KMS-11 (cell line): Measurements from ENCODE around the gene KRTAP10-3.

Source experiments
- H2AFZ ChIP-seq: fragments of 200-600 bp; sonication (generic); 2 replicates; pipeline ENCODE4 v1.6.1; 2016; ENCODE audit warnings: antibody characterized with exemption, mixed run types, low read depth
- H3K27ac ChIP-seq: fragments of 200-600 bp; sonication (generic); 2 replicates; pipeline ENCODE4 v1.6.1; 2016; ENCODE audit warnings: mild to moderate bottlenecking, mixed run types
- H3K27me3 ChIP-seq: fragments of 200-600 bp; sonication (generic); 2 replicates; pipeline ENCODE4 v1.6.1; 2017; ENCODE audit warnings: mild to moderate bottlenecking, low read depth, mixed run types, moderate library complexity; ENCODE audit not compliant: insufficient read depth
- H3K36me3 ChIP-seq: fragments of 200-600 bp; sonication (generic); 2 replicates; pipeline ENCODE4 v1.6.1; 2017; ENCODE audit warnings: mild to moderate bottlenecking, mixed run types; ENCODE audit not compliant: insufficient read depth
- H3K4me1 ChIP-seq: fragments of 200-600 bp; sonication (generic); 2 replicates; pipeline ENCODE4 v1.6.1; 2016; ENCODE audit warnings: mild to moderate bottlenecking, low read depth, mixed run types; ENCODE audit not compliant: poor library complexity, severe bottlenecking
- H3K4me2 ChIP-seq: fragments of 200-600 bp; sonication (generic); 2 replicates; pipeline ENCODE4 v1.7.0; 2016; ENCODE audit warnings: mild to moderate bottlenecking, mixed run types
- H3K4me3 ChIP-seq: fragments of 200-600 bp; sonication (generic); IDR thresholded peaks from 2 replicates; pipeline ENCODE4 v1.6.1; 2017; ENCODE audit warnings: low read depth, low read length, mixed read lengths; ENCODE audit not compliant: insufficient read depth
- H3K79me2 ChIP-seq: fragments of 200-600 bp; sonication (generic); 2 replicates; pipeline ENCODE4 v1.6.1; 2016; ENCODE audit warnings: low read depth, mixed run types; ENCODE audit not compliant: insufficient read depth
- H3K9ac ChIP-seq: fragments of 200-600 bp; sonication (generic); 2 replicates; pipeline ENCODE4 v1.6.1; 2016; ENCODE audit warnings: mild to moderate bottlenecking, mixed run types
- H4K20me1 ChIP-seq: fragments of 200-600 bp; sonication (generic); 2 replicates; pipeline ENCODE4 v1.6.1; 2016; ENCODE audit warnings: mild to moderate bottlenecking, mixed run types; ENCODE audit not compliant: insufficient read depth
- TF ChIP-seq, protein P1 (sequence below): fragments of 200-600 bp; sonication (generic); conservative IDR thresholded peaks from 2 replicates; pipeline ENCODE4 v1.6.1; 2017; ENCODE audit warnings: low read depth, mild to moderate bottlenecking, antibody characterized with exemption, low read length, moderate library complexity, mixed read lengths

Gene KRTAP10-3

DNA sequence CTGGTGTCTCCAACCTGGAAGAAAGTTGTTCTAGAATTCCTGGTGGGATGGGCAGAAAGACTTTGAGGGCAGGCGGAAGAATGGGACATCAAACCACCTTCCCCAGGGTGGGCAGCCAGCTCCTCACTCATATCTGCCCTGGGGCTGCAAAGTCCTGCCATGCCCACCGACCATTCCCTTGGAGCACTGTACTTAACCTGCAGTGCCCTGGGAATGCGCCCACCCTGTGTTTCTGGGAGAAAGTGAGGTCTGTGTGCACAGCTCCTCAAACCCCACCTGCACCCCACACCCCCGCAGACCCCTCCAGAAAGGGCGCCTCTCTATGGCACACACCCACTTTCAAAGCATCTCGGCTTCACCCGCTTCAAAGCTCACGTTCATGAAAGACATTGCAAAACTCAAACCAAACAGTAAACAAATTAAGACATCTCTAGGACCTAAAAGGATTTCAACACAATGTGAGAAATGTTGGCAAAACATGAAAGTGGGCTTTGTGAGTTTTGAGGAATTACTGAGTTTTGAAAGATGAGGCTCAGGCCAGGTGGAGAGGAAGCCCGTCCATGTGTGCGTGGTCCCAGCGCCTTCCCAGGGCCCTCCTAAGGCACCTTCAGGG, 43.7 kb downstream of the KRTAP10-3 start:
- H3K36me3 ChIP-seq: no peaks in the 10 kb centered on the region
- H3K27me3 ChIP-seq: peaks cover 78% of the 10 kb centered on the region
- no peak overlapping the region for H3K4me2 ChIP-seq
- H2AFZ ChIP-seq: no peak overlapping the region
- no peak overlapping the region for H3K27ac ChIP-seq
- no peaks in the 10 kb centered on the region for H4K20me1 ChIP-seq
- no peak overlapping the region for H3K4me3 ChIP-seq
- no peaks in the 10 kb centered on the region for H3K79me2 ChIP-seq
- H3K9ac ChIP-seq: no peak overlapping the region
- TF ChIP-seq, protein P1, sequence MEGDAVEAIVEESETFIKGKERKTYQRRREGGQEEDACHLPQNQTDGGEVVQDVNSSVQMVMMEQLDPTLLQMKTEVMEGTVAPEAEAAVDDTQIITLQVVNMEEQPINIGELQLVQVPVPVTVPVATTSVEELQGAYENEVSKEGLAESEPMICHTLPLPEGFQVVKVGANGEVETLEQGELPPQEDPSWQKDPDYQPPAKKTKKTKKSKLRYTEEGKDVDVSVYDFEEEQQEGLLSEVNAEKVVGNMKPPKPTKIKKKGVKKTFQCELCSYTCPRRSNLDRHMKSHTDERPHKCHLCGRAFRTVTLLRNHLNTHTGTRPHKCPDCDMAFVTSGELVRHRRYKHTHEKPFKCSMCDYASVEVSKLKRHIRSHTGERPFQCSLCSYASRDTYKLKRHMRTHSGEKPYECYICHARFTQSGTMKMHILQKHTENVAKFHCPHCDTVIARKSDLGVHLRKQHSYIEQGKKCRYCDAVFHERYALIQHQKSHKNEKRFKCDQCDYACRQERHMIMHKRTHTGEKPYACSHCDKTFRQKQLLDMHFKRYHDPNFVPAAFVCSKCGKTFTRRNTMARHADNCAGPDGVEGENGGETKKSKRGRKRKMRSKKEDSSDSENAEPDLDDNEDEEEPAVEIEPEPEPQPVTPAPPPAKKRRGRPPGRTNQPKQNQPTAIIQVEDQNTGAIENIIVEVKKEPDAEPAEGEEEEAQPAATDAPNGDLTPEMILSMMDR: no peak
- H3K4me1 ChIP-seq: no peaks in the 10 kb centered on the region

DNA sequence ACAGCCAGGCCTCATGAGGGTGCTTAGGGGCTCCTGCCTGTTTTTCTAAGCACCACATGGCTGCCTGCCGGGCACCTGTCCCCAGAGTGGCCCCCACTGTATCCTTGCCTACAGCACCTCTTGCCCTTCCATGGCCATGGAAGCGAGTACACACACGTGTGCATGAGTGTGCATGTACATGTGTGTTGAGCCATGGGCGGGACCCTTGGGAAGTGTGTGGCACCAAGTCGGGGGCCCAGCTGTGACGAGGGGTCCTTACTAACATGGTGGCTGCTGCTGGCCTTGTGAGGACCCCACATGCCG, 44.4 kb downstream of the KRTAP10-3 start:
- TF ChIP-seq, protein P1: no peak
- Histone ChIP-seq H3K79me2 (no peaks in the 10 kb centered on the region), H3K27me3 (peaks cover 72% of the 10 kb centered on the region), H3K27ac (no peak overlapping the region), H3K9ac (no peak overlapping the region), H3K4me2 (no peak overlapping the region), H3K4me1 (no peaks in the 10 kb centered on the region), H4K20me1 (no peaks in the 10 kb centered on the region), H3K4me3 (no peak overlapping the region), H3K36me3 (no peaks in the 10 kb centered on the region), H2AFZ (no peak overlapping the region)

DNA sequence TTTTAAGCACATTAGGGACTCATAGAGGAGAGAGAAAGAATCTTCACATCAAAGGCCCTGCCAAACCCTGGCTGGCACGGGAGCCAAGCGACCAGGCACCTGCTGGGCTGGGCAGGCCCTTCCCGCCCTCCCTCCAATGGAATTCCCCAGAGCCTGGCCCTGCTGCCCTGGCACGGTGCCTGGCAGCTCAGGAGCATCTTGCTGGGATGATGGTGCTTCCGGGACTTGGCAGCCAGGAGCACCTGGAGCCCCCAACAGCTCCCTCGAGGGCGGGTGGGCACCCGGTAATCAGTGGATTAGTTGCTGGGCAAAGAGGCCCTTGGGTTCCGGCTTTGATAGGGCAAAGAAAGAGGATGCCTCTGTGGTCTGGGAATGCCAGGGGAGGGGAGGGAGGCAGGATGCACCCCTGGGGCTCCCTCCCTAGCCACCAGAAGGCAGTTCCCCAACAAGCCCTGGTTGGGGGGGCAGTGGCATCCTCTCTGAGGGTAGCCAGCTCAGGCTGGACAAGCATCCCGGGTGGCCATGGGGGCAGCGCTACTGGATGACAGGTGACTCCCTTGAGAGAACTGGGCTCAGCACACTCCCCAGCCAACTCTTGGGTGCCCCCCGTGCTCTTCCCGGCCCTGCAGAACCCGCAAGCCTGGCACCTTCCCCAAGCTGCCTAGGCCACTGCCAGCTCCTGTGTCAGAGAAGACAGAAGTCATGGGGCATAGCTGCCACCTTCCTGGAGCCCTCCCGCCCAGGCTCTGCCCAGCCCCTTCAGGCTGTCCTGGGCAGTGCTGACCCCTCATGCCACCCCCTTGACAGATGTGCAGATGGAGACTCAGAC, 45.0 kb downstream of the KRTAP10-3 start:
- H3K4me2 ChIP-seq: no peak overlapping the region
- H3K4me1 ChIP-seq: no peaks in the 10 kb centered on the region
- TF ChIP-seq, protein P1: no peak
- H3K36me3 ChIP-seq: no peaks in the 10 kb centered on the region
- no peak overlapping the region for H3K4me3 ChIP-seq
- no peak overlapping the region for H3K27ac ChIP-seq
- H3K79me2 ChIP-seq: no peaks in the 10 kb centered on the region
- no peak overlapping the region for H3K9ac ChIP-seq
- no peaks in the 10 kb centered on the region for H4K20me1 ChIP-seq
- H3K27me3 ChIP-seq: peaks cover 75% of the 10 kb centered on the region
- no peak overlapping the region for H2AFZ ChIP-seq

DNA sequence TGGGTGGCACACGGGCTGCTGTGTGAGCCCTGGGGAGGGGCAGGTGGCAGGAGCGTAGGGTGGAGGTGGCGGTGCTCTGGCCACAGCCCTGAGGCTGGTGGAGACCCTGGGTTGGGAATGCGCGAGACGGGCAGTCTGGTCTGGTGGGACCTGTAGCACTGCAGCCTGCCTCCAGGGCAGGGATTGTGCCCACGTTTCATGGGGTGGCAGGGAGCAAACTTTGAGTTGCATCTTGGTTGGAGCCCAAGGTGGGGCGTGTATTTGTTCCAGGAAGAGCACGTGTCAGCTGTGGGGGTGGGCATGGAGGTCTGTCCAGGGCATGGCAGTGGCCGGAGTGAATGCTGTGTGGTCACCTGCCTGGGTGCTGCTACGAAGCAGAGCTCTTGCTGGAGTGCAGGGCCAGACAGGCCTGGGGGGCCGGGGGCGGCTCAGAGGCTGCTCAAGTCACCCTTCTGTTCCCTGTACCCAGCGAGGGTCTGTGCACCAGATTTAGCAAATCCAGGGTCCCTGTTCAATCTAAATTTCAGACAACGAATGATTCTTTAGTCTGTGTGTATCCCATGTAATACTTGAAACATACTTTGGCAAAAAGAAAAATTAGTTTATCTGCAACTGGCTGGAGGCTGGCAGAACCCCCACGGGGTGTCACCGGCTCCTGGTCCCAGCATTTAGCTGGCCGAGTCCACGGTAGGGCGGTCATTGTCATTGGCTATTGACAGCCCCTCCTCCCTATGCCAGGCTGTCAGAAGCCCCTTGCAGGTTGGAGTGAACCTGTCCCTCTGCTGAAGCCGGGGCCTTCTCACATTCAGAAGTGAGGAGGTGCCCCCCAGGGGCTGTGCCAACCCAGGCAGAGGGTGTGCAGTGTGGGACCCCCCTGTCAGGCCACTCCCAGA, 45.9 kb downstream of the KRTAP10-3 start:
- TF ChIP-seq, protein P1: no peak

More for the DNA sequence above, 45.9 kb downstream of the KRTAP10-3 start:
- H3K36me3 ChIP-seq: no peaks in the 10 kb centered on the region
- H4K20me1 ChIP-seq: no peaks in the 10 kb centered on the region
- no peaks in the 10 kb centered on the region for H3K79me2 ChIP-seq
- peaks cover 75% of the 10 kb centered on the region for H3K27me3 ChIP-seq
- no peak overlapping the region for H3K27ac ChIP-seq
- no peak overlapping the region for H3K4me2 ChIP-seq
- H3K4me3 ChIP-seq: no peak overlapping the region
- no peak overlapping the region for H3K9ac ChIP-seq
- no peaks in the 10 kb centered on the region for H3K4me1 ChIP-seq
- no peak overlapping the region for H2AFZ ChIP-seq
